Psoas muscle (tissue), 8 donors: Measurements from ENCODE around the gene SLC9A1. TPM values are rescaled to one million over a fixed set of nuclear protein-coding genes. Genes with fewer than 3 reads are reported as not detected.
A peak's percentile ranks its signal among the peaks of the same experiment; 100 is the strongest.

Experiments used
- ATAC-seq, 4 donors: fragments of 200-7000 bp; cut with Tn5 transposase; one replicate each; pipeline ENCODE4 v1.9.1; 2020; ENCODE audit warnings: moderate library complexity in 3 of 4, mild to moderate bottlenecking in 2 of 4
- DNase-seq, 2 donors: peaks; one replicate each; pipeline ENCODE4 v3.0.0-alpha.2; 2020
- H3K27ac ChIP-seq: fragments of 200-600 bp; one replicate; pipeline ENCODE4 v1.8.0; 2022
- H3K27me3 ChIP-seq, 3 donors: fragments of 200-600 bp in 1 of 3; one replicate each; pipeline versions ENCODE4 v1.6.1 to v1.8.0; 2013 to 2022; ENCODE audit warnings: low read length in 2 of 3, mild to moderate bottlenecking in 2 of 3, moderate library complexity in 1 of 3; ENCODE audit not compliant: insufficient read depth in 3 of 3
- H3K36me3 ChIP-seq, 2 donors: fragments of 200-600 bp in 1 of 2; one replicate each; pipeline versions ENCODE4 v1.6.1 to v1.8.0; 2013 to 2022; ENCODE audit warnings: low read depth in 1 of 2, mild to moderate bottlenecking in 1 of 2, moderate library complexity in 1 of 2; ENCODE audit not compliant: insufficient read depth in 1 of 2
- H3K4me1 ChIP-seq: fragments of 200-600 bp; one replicate; pipeline ENCODE4 v1.8.0; 2022
- H3K4me3 ChIP-seq: fragments of 200-600 bp; one replicate; pipeline ENCODE4 v1.8.0; 2022; ENCODE audit warnings: mild to moderate bottlenecking
- H3K9me3 ChIP-seq: fragments of 200-600 bp; one replicate; pipeline ENCODE4 v1.8.0; 2022
- CTCF ChIP-seq: fragments of 200-600 bp; IDR thresholded peaks from one replicate; pipeline ENCODE4 v1.8.0; 2022; ENCODE audit warnings: antibody characterized with exemption
- WGBS, 3 donors: extraction: QIAGEN DNeasy Blood & Tissue Kit; methylation state at CpG; one replicate each; pipeline versions ENCODE4 v1.1.6 to v1.1.7; 2013; 5-methylcytosine and 5-hydroxymethylcytosine counted together
- intact Hi-C, 2 donors: fragments of 100-400 bp; cut with DNase I; formaldehyde crosslinking; loops; one replicate each; pipeline versions ENCODE4 v1.11.0 to v1.14.2; 2022
- polyA plus RNA-seq, 3 donors: library from polyadenylated mRNA; stranded (reverse); fragments of 200-250 nt; gene quantifications; one replicate each; pipeline ENCODE4 v1.2.3, GENCODE V29; 2013
- total RNA-seq, 4 donors: library from RNA; stranded (reverse); fragmentation: NEBNext Ultra II Directional in 2 of 4; extraction: Animal tissue kit (Norgen Biotek cat#: 25700) in 2 of 4; gene quantifications; one replicate each; pipeline versions ENCODE4 v1.2.1 to v1.2.4, GENCODE V29; 2021 to 2023
- donor health status: healthy with polysubstance abuse.
- donor health status: DM: no; HTN: no; CAD: no; lungs with moderate emphysema.
- donor health status: Bipolar disorder and iron deficiency.
- donor health status: healthy.
- donor health status: DM: yes; HTN: yes; CAD: no.
- donor health status: DM: no; HTN: no; CAD: no.
- donor health status: DM: no; HTN: no; CAD: no.
- donor health status: DM: yes; HTN: yes; CAD: no.

Gene SLC9A1
- total and polyA plus RNA-seq, 7 donors = 2.3 to 17.0 (median 5.9) TPM

- intact Hi-C loops = no loop called here
- no peak overlapping the region for H3K4me3 ChIP-seq
- no peak for DNase-seq
- no peak overlapping the region for H3K27ac ChIP-seq
- peaks cover 0 to 4% (median 0%) of the 10 kb centered on the region in 3 donors for H3K27me3 ChIP-seq
- ATAC-seq = peak in 1 of 4 donors; percentile 35
- no peaks in the 10 kb centered on the region for H3K36me3 ChIP-seq
- H3K9me3 ChIP-seq = no peaks in the 10 kb centered on the region
- no peaks in the 10 kb centered on the region for H3K4me1 ChIP-seq
- no peak for TF ChIP-seq CTCF
- 23 to 35% (median 25%) methylated on average over 8 of the region's 8 CpGs for WGBS, 3 donors
Measured at GRCh38 chr1:27071049-27071416, 83.9 kb downstream of the SLC9A1 start.

GRCh38 chr1:27070390-27071048 is 84.4 kb downstream of the SLC9A1 start:
- H3K4me1 ChIP-seq = no peaks in the 10 kb centered on the region
- WGBS, 3 donors = 58 to 69% (median 64%) methylated on average over 12 of the region's 12 CpGs
- no peaks in the 10 kb centered on the region for H3K9me3 ChIP-seq
- no peak overlapping the region for H3K4me3 ChIP-seq
- intact Hi-C loops = no loop called here
- ATAC-seq = no peak
- peaks cover 0 to 3% (median 0%) of the 10 kb centered on the region in 3 donors for H3K27me3 ChIP-seq
- H3K27ac ChIP-seq = no peak overlapping the region
- no peak for TF ChIP-seq CTCF
- DNase-seq = no peak
- H3K36me3 ChIP-seq = no peaks in the 10 kb centered on the region

- ATAC-seq = no peak
- Histone ChIP-seq H3K27me3 (peaks cover 0 to 1% (median 0%) of the 10 kb centered on the region in 3 donors), H3K27ac (no peak overlapping the region), H3K4me1 (no peaks in the 10 kb centered on the region), H3K4me3 (no peak overlapping the region), H3K36me3 (no peaks in the 10 kb centered on the region), H3K9me3 (no peaks in the 10 kb centered on the region)
- 88 to 92% (median 90%) methylated on average over 4 of the region's 4 CpGs for WGBS, 3 donors
- TF ChIP-seq CTCF = no peak
- intact Hi-C loops = no loop called here
- no peak for DNase-seq
Measured at GRCh38 chr1:27068922-27069321, 86.0 kb downstream of the SLC9A1 start.

- no peak overlapping the region for H3K27ac ChIP-seq
- H3K4me1 ChIP-seq = no peaks in the 10 kb centered on the region
- ATAC-seq (no peak), DNase-seq (no peak)
- H3K36me3 ChIP-seq = no peaks in the 10 kb centered on the region
- intact Hi-C loops = no loop called here
- H3K27me3 ChIP-seq = peaks cover 0 to 1% (median 0%) of the 10 kb centered on the region in 3 donors
- WGBS, 3 donors = 86 to 93% (median 91%) methylated on average over 5 of the region's 5 CpGs
- H3K9me3 ChIP-seq = no peaks in the 10 kb centered on the region
- H3K4me3 ChIP-seq = no peak overlapping the region
- TF ChIP-seq CTCF = no peak
Measured at GRCh38 chr1:27065999-27066630, 88.8 kb downstream of the SLC9A1 start.
